ENCODE measurements around the gene EGR4. TPM values are rescaled to one million over a fixed set of nuclear protein-coding genes. Genes with fewer than 3 reads are reported as not detected.

The EGR4 gene
- total RNA-seq, 1 donor from 2014 or later, result 0.19 TPM

DNA sequence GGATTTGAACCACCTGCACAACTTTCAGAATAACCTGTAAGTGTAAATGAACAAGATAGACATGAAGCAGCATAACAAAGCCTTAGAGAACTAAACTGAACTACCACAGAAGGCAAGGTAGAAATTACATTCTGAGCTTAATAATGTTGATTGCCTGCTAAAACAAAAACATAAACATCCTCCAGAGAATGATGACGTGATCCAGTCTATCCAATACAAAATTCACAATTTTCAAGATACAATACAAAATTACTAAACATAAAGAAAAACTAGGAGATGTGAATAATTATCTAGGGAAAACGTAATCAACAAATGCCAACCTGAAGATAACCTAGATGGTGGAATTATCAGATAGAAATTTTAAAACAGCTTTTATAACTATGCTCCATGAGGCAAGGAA lies 40.7 kb upstream of the EGR4 start:
- H3K27me3 Mint-ChIP-seq, result peaks cover 17% of the 10 kb centered on the region
- TF ChIP-seq, protein P1, sequence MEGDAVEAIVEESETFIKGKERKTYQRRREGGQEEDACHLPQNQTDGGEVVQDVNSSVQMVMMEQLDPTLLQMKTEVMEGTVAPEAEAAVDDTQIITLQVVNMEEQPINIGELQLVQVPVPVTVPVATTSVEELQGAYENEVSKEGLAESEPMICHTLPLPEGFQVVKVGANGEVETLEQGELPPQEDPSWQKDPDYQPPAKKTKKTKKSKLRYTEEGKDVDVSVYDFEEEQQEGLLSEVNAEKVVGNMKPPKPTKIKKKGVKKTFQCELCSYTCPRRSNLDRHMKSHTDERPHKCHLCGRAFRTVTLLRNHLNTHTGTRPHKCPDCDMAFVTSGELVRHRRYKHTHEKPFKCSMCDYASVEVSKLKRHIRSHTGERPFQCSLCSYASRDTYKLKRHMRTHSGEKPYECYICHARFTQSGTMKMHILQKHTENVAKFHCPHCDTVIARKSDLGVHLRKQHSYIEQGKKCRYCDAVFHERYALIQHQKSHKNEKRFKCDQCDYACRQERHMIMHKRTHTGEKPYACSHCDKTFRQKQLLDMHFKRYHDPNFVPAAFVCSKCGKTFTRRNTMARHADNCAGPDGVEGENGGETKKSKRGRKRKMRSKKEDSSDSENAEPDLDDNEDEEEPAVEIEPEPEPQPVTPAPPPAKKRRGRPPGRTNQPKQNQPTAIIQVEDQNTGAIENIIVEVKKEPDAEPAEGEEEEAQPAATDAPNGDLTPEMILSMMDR (conservative IDR thresholded peaks at IDR 0.05), result no peak
- no peak overlapping the region for H3K4me3 Mint-ChIP-seq
- no peak for DNase-seq (ENCODE audit: extremely low spot score, unreplicated experiment)
- no peak overlapping the region for H3K27ac Mint-ChIP-seq
- no peaks in the 10 kb centered on the region for H3K4me1 Mint-ChIP-seq (ENCODE audit: unreplicated experiment)
- H3K9me3 Mint-ChIP-seq, result peaks cover 7% of the 10 kb centered on the region
- no peaks in the 10 kb centered on the region for H3K36me3 Mint-ChIP-seq

GRCh38 chr2:73333564-73333963 lies 40.2 kb upstream of the EGR4 start:
- H3K4me1 Mint-ChIP-seq (ENCODE audit: unreplicated experiment), result no peaks in the 10 kb centered on the region
- TF ChIP-seq, protein P1 (conservative IDR thresholded peaks at IDR 0.05), result no peak
- no peak for DNase-seq (ENCODE audit: extremely low spot score, unreplicated experiment)
- peaks cover 7% of the 10 kb centered on the region for H3K9me3 Mint-ChIP-seq
- H3K27ac Mint-ChIP-seq, result no peak overlapping the region
- H3K27me3 Mint-ChIP-seq, result peaks cover 20% of the 10 kb centered on the region
- no peak overlapping the region for H3K4me3 Mint-ChIP-seq
- H3K36me3 Mint-ChIP-seq, result no peaks in the 10 kb centered on the region

DNA sequence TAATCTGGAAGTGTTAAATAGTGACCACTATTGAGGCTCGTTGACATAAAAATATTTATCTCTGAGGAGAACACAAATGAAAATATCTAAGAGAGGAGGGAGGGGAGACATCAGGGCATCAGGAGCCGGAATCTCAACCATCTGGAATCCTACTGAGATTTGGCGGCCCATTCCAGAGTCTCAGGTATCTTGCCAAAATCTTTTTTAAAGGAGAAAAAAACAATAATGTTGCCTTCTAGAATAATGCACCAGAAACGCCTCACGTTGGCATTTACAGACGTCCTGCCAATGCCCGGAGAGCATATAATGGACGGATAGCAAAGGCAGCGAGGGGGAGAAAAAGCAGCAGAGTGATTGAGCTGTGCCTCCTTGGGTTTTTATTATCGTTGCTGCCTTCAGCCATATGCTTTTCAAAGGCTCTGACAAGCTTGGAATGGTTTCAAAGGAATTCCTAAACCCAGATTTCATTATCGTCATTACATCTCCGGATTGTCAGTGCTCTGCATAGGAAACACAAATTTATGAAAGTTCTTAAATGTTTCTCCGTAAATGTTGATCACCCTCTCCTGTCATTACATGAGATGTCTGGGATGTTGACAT lies 30.9 kb upstream of the EGR4 start:
- Mint-ChIP-seq H3K9me3 (no peaks in the 10 kb centered on the region), H3K27me3 (peaks cover 70% of the 10 kb centered on the region), H3K4me1 (ENCODE audit: unreplicated experiment) (no peaks in the 10 kb centered on the region), H3K36me3 (no peaks in the 10 kb centered on the region), H3K4me3 (no peak overlapping the region), H3K27ac (no peak overlapping the region)
- TF ChIP-seq, protein P1 (conservative IDR thresholded peaks at IDR 0.05), result no peak
- DNase-seq (ENCODE audit: extremely low spot score, unreplicated experiment), result no peak

- Mint-ChIP-seq H3K27ac (no peak overlapping the region), H3K36me3 (no peaks in the 10 kb centered on the region), H3K4me1 (ENCODE audit: unreplicated experiment) (no peaks in the 10 kb centered on the region), H3K27me3 (peaks cover 74% of the 10 kb centered on the region), H3K9me3 (no peaks in the 10 kb centered on the region), H3K4me3 (no peak overlapping the region)
- DNase-seq (ENCODE audit: extremely low spot score, unreplicated experiment), result no peak
- TF ChIP-seq, protein P1 (conservative IDR thresholded peaks at IDR 0.05), result no peak
These were observed 30.2 kb upstream of the EGR4 start for GRCh38 chr2:73323551-73323950.

GRCh38 chr2:73314441-73314840 lies 21.1 kb upstream of the EGR4 start:
- Mint-ChIP-seq H3K27me3 (peaks cover 72% of the 10 kb centered on the region), H3K4me1 (ENCODE audit: unreplicated experiment) (no peaks in the 10 kb centered on the region), H3K4me3 (no peak overlapping the region), H3K27ac (no peak overlapping the region), H3K9me3 (no peaks in the 10 kb centered on the region), H3K36me3 (no peaks in the 10 kb centered on the region)
- DNase-seq (ENCODE audit: extremely low spot score, unreplicated experiment), result no peak
- TF ChIP-seq, protein P1 (conservative IDR thresholded peaks at IDR 0.05), result no peak

DNA sequence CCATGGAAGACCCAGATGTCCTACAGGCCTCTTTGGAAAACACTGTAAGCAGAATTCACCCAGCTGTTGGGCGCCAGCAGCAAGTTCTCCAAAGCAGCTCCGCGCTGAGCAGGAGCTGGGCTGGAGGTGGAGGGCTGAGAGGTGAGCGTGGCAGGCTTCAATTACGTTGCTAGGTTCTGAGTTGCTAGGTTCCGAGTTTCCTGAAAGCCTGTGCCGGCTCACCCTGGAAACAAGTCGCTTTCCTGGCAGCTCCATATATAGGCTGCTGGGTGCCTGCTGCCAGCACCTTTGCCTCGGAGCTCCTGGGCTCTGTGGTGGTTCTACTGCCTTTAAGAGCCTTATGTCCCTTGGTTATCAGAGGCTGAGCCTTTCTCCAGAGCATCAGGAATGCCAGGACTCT lies 14.4 kb upstream of the EGR4 start:
- Mint-ChIP-seq H3K36me3 (no peaks in the 10 kb centered on the region), H3K9me3 (no peaks in the 10 kb centered on the region), H3K4me3 (no peak overlapping the region), H3K27me3 (peaks cover 70% of the 10 kb centered on the region), H3K27ac (no peak overlapping the region), H3K4me1 (ENCODE audit: unreplicated experiment) (no peaks in the 10 kb centered on the region)
- TF ChIP-seq, protein P1 (conservative IDR thresholded peaks at IDR 0.05), result no peak
- no peak for DNase-seq (ENCODE audit: extremely low spot score, unreplicated experiment)
